ENCODE data around the gene LYG1.

LYG1 gene

DNA sequence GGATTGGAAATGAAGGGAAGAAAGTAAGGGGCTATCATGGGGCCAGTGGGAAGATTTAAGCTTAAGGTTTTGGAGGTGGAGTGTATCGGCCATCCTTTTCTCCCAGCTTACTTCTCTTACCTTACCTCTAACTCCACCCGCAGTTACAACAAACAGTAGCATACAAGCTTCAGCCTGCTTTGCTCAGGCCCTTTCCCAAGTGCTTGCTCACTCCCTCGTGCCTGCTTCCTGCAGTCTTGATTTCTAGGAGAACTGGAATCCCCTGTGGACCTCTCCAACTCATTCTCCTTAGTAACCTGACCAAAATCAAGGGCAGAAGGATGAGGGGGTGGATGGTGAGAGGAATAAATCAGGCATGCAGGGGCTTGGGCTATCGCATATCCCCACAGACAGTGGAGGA lies 39.8 kb downstream of the LYG1 start:
- DNase-seq: no peak

DNA sequence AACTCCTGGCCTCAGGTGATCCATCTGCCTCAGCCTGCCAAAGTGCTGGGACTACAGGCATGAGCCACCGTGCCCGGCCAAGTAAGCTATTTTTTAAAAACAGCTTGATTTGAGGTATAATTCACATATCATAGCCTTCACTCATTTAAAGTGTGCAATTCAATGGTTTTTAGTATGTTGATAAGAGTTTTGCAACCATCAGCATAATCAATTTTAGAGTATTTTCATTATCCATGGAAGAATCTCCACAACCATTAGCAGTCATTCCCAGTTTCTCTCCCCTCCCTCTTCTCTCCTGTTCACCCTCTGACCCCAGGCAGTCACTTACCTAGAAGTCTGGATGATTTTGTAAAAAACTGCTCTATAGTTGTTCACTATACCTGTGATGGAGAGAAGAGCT lies 40.8 kb downstream of the LYG1 start:
- no peak for DNase-seq

DNA sequence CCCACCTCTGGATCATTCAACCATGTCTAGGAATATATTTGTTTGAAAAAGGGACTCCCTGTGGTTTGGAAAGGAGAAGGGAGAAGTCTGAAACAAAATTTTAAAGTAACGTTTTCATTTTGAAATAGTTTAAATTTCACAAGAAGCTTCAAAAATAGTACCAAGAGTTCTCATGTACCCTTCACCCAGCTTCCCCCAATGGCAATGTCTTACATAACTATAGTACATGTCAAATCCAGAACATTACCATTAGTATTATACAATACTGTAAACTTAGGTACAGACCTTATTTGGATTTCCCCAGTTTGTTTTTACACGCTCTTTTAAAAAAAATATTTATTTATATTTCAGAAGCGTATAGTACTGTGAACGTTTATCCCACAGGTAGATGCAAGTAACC lies 41.5 kb downstream of the LYG1 start:
- DNase-seq: no peak

DNA sequence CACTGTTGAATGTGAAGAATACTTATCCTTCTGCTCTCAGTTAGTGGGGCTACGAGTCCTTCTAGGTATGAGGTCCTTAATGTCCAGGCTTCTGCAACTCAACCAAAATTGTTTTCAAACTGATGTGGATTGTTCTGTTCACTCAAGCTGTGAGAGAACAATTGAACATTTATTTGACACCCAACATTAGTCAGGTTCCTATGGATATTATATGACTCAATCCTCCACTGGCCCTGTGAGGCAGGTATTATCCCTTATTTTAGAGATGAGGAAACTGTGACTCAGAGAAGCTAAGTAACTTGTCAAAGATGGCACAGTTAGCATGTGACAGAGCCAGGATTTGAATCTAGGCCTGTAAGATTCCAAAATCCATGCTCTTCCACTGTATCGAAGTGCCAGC lies 44.3 kb downstream of the LYG1 start:
- DNase-seq: no peak

DNA sequence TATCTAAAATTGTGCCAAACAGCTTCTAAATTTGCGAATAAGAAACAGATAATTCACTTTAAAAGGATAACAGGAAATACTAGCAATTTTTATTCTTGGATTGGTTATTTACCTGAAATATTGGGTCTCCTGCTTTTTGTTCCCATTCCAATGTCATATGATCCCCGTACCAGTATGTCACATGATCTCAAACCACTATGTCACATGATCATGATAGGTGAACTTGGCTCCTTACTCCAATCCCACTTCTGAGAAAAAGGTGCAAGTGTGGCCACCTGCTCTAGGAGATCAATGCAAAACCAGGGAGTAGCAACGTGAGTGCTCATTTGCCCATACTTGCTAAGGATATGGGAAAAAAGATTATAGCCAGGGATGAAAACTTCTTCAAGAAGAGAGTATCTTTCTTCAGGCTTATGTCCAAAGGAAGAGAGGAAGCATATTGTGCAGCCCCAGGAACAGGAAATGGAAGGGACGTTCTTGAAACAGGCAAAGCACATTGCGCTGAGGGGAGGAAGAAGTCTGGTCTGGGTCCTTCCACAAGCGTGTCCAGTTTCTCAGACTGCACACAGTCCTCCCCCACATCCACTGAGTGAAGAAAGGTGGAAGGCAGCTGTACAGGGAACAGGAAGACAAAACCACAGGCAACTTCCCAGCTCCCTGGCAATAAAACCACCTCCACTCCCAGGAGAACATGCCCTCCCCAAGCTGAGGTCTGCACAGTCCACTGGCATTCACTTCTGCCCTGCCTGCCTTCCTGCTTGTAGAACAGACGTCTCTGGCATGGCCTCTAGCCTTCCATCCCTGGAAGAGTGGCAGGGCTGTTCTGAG lies 45.3 kb downstream of the LYG1 start, which contains the start of gene LYG2:
LYG2 (minus strand) TSS at position 176 of the 828 bp plus-strand sequence. CDS start 1,406 bp downstream, outside the sequence.
- no peak for DNase-seq

DNA sequence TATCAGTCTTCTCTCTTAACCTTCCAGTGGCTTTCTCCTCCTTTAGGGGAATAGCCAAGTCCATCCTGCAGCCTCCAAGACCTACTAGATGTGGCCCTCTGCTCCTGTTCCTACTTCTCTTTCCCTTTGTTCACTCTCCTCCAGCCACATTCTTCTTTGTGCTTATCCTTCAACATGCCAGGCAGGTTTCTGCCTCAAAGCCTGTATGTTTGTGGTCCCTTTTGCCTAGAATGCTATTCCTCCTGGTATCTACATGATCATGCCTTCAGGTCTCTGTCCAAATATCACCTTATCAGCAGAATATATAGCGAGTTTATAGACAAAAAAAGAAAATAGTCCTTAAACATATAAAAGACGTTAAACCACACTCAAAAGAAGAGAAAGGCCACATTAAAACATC lies 51.0 kb downstream of the LYG1 start:
- DNase-seq: no peak

- no peak for DNase-seq
Measured at GRCh38 chr2:99242151-99242550, 58.8 kb downstream of the LYG1 start.

GRCh38 chr2:99240431-99240830 lies 60.6 kb downstream of the LYG1 start:
- DNase-seq: no peak

DNA sequence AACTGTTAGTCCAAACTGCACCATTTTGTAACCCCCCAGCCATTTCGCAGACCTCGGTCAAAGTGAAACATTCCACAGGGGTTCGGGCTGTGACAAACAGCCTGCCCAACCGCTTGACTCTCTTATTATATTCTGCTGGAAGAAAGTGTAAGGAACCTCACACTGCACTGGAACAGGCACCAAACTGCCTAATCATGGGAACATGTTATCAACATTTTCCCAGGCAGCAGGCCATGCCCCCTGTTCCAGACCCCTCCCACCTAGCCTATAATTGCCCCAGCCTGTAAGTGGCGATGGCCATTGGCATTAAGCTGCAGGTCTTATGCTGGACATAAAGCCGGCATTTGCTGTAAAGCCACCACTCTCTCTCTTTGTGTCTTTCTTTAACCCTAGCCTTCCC lies 62.4 kb downstream of the LYG1 start:
- DNase-seq: no peak
